NCI-H2171 treated with DMSO at 0.1 percent for 48 hours (cell line): ENCODE measurements around the gene MYOT.
"Not testable (repeated sequence)": the region's sequence is repeated elsewhere in the genome, so short reads cannot be mapped to it uniquely, and the experiment has no call there.

Experiments used
- DNase-seq: peaks from one replicate; lab custom pipeline; 2025; lab: John Stamatoyannopoulos, UW

The MYOT gene, protein sequence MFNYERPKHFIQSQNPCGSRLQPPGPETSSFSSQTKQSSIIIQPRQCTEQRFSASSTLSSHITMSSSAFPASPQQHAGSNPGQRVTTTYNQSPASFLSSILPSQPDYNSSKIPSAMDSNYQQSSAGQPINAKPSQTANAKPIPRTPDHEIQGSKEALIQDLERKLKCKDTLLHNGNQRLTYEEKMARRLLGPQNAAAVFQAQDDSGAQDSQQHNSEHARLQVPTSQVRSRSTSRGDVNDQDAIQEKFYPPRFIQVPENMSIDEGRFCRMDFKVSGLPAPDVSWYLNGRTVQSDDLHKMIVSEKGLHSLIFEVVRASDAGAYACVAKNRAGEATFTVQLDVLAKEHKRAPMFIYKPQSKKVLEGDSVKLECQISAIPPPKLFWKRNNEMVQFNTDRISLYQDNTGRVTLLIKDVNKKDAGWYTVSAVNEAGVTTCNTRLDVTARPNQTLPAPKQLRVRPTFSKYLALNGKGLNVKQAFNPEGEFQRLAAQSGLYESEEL

DNA sequence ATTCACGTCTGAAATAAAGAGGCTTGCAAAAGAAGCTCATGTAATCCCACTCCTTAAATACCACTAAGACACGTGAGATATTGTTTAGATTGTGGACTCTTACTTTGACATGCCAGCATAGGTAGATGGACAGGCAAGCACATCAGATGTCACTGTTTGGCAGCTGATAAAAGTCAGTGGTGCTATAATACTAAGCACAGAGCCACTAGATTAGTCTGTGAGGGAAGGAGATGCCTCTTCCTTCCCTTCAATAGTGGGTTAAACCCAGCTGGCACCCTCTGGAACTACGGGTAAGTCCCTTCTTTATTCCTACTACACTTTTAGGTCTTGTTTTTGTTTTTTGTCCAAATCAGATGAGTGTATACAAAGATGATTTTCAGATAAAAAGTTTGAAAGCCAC is at the start of gene MYOT:
Gene MYOT (plus strand): TSS at position 197 of the 400 bp plus-strand sequence. CDS start 2,792 bp downstream, outside the sequence.
- no peak for DNase-seq

DNA sequence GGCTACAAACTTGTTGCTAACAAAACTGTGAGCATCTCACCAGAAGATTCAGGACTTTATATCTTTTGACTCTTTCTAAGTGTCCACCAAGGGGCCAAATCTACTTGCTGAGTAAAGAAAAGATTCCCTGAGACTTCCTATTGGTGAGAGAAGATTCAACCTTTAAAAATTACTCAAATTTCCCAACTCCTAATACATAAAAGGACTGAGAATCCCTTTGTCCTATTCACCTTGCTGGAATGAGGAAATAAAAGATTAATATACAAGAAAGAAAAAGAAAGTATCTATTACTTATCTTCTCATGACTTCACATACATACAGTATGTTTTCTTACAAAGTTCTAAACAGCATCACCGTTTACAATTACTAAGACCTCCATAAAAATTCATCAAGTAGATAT is 47.9 kb upstream of the MYOT start:
- DNase-seq, result no peak

DNA sequence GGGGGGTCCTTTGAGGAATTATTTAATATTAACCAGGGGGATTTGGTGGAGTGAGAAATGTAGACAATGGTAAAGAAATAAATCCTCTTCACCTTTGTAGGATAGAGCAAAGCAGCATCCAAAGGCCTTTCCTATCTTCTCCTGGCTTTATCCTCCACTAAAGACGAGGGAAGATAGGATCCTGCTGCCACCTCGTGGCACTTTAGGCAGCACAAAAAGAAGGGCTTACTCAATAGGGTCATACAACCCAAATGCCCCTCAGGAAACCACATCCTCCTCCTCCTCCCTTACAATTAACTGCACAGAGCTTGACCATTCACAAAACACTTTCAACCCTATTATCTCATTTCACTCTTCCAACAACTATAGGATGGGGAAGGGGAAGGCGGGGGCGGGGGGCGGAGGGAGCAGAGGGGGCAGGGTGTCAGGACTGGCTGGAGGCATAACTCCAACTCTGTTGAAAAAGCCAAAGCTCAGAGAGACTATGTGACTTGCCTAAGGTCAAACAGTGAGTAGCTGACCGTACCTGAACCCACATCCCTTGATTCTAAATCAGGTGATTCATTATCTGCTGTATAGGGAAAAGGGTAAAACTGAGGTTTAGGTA is 45.4 kb upstream of the MYOT start:
- peak; percentile 22 for DNase-seq

DNA sequence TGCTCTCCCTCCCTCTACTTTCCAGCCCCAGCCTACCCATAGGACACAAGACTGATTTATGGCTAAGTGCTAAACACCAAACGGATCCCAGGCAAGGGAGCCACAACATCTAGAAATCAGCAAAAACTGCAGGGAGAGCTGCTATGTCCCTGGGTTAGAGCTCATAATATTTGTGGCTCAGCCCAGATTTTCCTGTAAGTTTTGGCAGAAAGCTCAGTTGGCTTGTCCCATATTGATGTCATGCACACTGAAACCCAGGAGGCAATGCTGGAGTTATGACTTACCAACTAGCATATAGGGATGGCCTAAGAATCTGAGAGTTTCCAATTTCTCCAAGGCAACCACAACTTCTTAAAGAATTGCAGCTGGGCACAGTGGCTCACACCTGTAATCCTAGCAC is 44.7 kb upstream of the MYOT start:
- DNase-seq, result no peak

DNA sequence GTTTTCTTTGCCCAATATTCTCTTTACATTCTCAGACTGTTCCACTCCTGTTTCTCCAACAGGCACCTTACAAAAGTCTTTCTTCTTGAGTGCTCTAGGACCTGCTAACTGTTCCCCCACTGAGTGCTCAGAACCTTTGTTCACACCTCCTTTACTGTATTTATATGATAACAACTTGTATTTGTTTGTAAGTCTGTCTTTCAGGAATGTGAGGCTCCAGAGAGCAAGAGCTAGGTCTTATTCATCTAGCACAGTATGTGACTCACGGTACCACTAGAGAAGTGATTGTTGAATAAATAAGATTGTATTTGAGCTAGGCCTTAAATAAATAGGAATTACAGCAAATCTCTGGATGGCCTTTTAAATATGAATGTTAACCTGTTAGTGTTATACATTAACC is 42.5 kb upstream of the MYOT start:
- DNase-seq, result no peak

DNA sequence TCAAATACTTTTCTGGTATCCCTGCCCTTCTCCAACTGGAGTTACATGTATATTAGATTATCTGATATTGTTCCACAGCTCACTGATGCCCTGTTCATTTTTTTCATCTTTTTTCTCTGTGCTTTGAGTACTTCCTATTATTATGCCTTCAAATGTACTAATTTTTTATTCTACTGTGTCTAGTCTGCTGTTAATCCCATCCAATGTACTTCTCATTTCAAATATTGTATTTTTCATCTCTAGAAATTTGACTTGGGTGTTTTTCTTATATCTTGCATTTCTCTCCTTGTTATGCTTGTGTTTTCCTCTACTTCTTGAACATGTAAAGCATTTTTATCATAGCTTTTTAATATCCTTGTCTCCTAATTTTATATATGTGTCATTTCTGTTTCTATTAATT is 41.6 kb upstream of the MYOT start:
- DNase-seq, result no peak

DNA sequence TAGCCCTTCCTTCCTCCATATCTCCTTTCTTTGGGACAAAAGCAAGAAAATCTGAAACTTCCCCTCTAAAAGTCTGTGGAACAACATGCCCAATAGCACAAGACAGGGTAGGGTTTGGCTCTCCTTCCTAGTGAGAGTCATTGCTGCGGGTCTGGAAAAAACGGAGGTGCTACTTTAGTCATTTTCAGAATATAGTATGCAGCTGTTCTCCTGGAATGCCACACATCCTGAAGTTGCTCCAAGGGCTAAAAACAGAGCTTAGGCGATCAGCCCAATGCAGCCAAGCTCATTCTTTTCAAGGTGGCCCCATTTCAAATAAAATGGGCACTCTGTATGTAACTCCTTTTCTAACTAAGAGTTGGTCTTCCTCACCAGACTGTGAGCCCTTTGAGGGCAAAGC is 39.5 kb upstream of the MYOT start:
- DNase-seq, result no peak

DNA sequence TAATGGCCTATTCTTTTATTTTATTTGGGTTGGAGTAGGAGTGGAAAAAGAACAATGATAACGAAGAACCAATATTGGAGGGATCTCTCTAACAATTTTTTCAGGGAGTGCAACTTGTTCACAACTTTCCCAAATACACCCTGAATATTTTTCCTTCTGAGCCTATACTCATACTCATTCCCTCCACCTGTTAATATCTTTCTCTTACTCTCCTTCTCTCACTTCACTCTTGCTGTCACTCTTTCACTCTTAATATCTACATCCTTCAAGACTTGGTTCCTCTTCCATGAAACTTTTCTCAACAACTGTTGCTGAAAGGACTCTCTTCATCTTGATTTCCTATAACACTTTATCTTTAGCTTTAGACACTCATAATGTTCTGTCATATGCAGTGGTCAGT is 39.0 kb upstream of the MYOT start:
- DNase-seq, result no peak

DNA sequence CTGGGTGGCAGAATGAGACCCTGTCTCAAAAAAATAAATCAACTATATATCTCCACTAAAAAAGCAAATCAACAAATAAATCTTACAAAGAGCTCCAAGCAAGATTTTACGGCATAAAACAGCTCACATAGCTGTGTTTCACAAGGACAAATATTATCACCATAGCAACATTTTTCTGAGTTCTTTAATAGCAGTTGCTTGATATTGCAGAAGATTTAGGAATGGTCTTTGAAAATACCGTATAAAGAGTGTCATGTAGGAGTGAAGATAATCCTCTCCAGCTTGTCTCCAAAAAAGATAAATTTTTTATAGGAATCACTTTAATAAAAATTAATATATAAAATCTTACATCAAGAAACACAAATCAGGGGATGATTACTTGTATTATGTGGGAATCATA is 36.6 kb upstream of the MYOT start:
- no peak for DNase-seq

DNA sequence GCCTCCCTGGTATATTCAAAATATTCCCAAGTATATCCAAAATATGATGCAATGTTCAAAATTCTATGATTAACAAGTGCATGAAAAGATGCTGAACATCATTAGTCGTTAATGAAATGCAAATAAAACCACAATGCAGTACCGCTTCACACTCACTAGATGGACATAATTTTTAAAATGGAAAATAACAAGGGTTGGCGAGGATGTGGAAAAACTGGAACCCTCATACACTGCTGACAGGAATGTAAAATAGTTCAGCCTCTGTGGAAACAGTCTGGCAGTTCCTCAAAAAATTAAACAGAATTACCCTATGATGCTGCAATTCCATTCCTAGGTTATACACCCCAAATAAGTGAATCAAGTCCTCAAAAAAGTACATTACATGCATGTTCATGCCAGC is 36.1 kb upstream of the MYOT start:
- no peak for DNase-seq

DNA sequence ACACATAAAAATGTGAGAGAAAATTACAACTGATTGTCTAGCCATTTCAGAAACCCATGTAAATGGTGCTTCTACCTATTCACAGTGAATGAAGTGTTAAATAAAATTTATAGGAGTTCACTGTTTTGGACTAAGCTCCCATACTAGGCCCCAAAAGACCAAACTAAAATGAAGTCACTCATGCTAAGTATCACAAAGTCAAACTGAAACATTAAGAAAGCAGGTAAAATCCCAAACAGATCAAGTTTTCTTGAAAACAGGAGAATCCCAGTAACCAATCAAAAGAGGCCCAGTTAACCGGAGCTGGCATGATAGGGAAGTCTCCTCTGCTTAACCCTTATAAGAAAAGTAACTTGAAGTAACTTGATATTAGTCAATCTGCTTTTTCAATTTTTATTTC is 35.2 kb upstream of the MYOT start:
- no peak for DNase-seq

DNA sequence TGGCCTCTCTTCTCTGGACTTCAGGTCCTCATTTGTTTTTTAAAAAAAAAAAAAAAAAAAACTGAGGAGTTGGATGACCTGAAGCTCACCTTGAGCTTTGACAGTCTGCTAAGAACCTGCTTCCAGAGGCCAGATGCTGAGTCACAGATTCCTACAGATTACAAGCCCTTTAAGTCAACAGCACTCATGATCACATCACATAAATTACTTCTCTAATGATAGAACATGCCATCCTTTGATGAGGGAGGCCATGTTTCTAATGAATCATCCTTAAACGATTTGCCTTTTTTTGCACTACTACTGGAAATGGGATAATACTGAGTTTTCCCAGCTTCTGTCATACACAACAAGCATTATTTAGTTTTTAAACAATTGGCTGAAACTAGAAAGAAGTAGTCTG is 34.2 kb upstream of the MYOT start:
- peak; percentile 4 for DNase-seq

DNA sequence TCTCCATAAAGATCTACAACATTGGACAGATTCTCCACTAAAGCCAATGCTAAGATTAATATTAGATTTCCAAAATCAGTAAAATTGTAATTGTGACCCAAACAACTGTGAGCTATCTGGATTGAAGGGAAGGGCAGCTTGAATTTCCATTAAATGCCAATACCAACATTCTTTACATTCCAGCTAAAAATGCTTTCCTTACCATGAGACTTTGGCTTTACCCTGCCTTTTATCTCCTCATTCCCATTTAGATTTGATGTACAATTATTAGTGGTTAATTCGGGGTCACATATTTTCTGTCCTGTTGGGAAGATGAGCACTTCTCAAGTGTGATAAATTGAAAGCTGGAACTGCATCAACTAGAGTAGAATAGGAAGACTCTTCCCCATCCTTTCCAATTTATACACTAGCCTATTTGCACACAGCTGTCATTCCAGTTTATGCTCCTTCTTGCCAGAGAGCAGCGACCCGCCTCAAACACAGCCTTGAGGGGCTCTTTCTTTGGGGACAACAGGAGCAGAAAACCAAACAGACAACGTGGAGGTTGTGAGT is 33.1 kb upstream of the MYOT start:
- DNase-seq, result no peak

DNA sequence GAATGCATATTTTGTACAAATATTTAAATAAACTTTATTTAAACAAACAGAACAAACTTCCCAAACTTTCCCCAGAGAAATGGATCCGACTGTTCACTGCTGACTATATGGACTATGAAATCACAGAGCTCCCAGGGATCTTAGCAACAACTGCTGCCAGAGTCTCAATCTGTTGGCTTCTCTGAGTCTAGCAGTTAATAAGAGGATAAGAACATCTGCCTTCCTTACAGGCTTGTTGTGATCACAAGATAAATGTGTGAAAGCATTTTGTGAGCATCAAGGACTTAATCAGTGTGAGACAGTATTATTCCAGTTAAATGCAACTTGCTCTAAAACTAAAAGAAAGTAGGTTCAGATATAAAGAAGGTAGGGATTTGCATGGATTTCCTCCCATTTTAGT is 31.4 kb upstream of the MYOT start:
- peak; percentile 17 for DNase-seq

DNA sequence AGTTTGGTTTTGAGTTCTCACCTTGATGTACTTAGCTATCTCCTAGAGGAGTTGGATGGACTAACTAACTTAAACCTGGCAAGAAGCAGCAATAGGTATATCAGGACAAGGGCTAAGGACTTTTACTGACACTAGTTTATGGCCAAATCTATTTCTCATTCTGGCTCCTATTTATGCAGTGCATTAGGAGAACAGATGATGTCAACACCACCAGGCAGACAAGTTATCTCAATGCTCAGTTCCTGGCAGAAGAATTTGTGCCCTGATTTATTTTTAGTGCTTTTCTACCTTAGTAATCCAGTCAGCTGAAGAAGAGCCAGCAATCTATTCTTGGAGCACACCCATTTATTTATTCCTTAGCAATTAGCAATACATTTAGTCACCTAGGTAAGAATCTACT is 30.7 kb upstream of the MYOT start:
- no peak for DNase-seq

DNA sequence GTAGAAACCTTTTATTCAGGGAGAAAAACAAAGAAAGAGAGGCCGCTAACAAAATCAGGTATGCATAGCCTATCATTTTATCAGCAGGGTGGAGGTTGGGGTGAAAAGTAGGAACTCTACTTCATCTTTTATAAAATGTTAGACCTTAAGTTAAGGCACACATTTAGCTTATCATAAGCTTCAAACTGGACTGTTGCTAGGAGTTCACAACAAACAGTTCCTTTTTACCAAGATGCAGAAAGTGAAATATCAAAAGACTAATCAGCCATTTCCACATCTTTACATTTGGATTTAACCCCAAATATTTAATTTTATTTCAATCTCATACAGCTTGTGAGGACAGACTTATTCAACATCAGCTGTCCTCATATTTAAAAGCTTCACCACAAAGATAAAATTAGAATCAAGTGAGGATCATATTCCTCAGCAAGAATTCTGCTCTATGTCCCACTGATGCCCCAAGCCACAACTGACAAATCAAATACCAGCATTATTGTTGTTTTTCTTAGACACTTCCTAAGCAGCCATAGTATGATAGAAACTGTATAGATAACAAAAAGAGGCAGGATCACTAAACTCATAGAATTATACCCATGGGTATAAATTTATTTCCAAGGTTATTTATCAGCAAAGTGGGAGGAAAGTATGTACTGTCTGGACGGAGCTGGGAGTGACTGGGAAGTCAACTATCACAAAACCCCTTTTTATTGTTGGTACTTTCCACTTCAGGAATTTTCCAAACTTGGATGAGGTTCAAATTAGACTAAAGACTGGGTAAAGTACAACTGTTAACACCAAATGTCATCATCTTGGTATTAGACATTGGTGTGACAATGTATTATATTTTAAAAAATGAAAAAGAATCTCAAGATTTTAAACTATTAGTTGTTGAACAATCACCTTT is 29.9 kb upstream of the MYOT start:
- no peak for DNase-seq

DNA sequence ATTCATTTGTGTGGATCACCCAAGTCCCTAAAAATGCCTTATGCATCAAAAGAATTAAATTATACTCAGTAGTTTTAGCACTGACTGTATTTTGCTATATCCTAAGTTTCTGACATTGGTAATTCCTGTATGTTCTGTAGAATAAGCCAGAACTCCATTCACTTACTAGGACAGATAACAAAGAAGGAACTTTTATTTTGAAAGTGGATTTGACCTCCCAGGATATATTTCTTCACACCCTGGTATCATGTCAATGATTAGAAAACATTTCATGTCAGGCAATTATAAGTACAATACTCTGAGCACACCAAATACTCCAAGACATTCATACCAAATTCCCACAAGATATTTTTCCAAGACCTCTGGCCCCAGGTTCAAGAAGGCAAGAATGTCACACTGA is 28.7 kb upstream of the MYOT start:
- no peak for DNase-seq

DNA sequence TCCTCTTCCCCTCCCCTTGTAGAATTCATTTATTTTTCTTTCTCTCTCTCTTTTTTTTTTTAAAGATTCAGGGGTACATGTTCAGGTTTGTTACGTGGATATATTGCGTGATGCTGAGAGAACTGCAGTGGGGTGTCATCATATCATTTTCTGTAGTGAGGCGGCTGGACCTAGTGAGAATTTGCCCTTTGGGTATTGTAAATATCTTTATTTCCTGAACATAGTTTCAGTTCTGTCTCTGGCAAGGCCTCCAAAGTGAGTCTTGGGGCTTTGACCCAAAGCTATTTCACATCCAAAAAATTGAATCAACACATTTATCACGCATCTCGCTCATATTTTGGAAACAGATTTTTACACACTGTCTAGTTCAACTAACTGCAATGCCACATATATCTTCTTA is 25.4 kb upstream of the MYOT start:
- no peak for DNase-seq

DNA sequence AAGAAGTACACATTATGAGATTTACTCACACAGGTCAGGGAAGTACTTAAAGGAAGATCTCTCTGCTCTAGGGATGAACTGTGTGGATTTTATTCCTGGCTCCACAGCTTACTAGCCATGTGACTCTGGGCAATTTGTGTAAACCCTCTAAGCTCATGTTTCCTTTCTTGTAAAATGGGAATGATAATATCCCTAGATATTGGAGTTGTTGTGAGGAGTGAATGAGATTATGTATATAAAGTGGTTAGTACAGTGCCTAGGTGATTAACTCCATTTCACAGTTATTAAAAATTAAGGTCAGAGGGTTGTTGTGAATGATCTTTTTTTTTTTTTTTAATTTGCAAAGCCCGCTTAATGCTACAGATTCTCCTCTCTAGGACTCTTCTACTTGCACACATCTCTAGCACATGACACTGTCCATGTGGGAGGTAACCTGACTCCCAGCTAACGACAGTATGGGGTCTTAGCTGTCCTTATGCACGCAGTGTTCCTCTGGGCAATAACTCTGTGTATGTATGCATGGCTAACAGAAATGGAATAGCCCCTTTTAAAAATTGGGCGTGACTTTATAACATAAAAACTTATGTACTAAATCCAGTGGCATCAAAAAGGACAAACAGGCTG is 23.9 kb upstream of the MYOT start:
- peak; percentile 17 for DNase-seq

DNA sequence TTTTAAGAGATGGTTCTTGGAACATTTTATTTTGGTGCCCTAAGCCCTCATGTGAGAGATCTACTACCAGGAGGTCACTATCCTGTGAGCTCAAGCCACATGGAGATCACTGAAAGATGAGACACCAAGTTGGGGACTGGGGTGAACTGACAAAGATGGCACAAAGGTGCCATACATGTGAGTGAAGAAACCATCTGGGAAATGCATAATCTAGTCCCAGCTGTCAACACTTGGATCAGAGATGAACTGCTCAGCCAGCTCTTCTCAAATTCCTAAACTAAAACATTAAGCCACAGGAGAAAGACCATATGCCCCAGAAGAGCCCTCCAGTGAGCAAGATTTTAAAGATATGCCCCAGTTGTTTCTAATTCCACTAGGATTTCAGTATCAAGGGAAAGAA is 22.2 kb upstream of the MYOT start:
- peak; percentile 37 for DNase-seq

DNA sequence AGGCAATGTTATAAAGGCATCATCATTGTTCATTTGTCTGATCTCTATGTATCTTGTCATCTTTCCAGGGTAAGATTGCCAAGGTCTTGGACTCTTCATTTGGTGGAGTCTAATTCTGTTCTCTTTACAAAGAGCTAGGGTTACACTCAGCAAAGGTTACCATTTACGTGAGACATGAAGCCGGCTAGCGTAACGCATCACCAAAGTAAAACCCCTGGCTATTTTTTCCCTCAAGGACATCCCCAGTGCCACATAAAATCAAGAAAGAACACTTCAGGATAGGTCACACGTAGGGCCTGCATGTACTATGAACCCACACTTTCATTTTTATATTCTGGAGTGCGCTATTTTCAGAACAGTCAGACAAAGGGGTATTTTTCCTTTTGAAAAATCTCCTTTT is 20.0 kb upstream of the MYOT start:
- no peak for DNase-seq

DNA sequence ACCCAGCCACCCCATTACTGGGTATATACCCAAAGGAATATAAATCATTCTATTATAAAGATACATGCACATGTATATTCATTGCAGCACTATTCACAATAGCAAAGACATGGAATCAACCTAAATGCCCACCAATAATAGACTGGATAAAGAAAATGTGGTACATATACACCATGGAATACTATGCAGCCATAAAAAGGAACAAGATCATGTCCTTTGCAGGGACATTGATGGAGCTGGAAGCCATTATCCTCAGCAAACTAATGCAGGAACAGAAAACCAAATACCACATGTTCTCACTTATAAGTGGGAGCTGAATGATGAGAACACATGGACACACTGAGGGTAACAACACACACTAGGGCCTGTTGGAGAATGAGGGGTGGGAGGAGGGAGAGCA is 14.5 kb upstream of the MYOT start:
- not testable (repeated sequence) for DNase-seq
